Ovary (tissue), 9 donors: ENCODE results near the gene ETV6. TPM values are rescaled to one million over a fixed set of nuclear protein-coding genes. Genes with fewer than 3 reads are reported as not detected.

Experiments used
- DNase-seq, 5 donors: peaks; one replicate each; pipeline ENCODE4 v3.0.0-alpha.2; 2019 to 2020
- H3K27ac ChIP-seq, 2 donors: fragments of 200-600 bp; one replicate each; pipeline versions ENCODE4 v1.5.1 to v1.8.0; 2019 to 2022
- H3K27me3 ChIP-seq: fragments of 200-600 bp; one replicate; pipeline ENCODE4 v1.8.0; 2022
- H3K36me3 ChIP-seq: fragments of 200-600 bp; sonication (generic); one replicate; pipeline ENCODE4 v1.5.1; 2019
- H3K4me1 ChIP-seq: one replicate; pipeline ENCODE4 v1.8.1; 2013; ENCODE audit warnings: mild to moderate bottlenecking, moderate library complexity; ENCODE audit not compliant: insufficient read depth
- H3K4me3 ChIP-seq: fragments of 200-600 bp; sonication (generic); one replicate; pipeline ENCODE4 v1.5.1; 2017
- H3K9me3 ChIP-seq, 2 donors: fragments of 200-600 bp in 1 of 2; sonication (generic) in 1 of 2; one replicate each; pipeline versions ENCODE4 v1.5.1 to v1.8.1; 2013 to 2019; ENCODE audit warnings: mild to moderate bottlenecking in 1 of 2, moderate library complexity in 1 of 2
- EP300 ChIP-seq: sonication (generic); formaldehyde crosslinking; IDR thresholded peaks from one replicate; pipeline ENCODE4 v1.6.1; 2017; ENCODE audit warnings: antibody characterized with exemption
- POLR2A ChIP-seq: fragments of 450-650 bp; IDR thresholded peaks from one replicate; pipeline ENCODE4 v1.6.1; 2017; ENCODE audit warnings: antibody characterized with exemption, mild to moderate bottlenecking, moderate library complexity
- WGBS, 3 donors: extraction: QIAGEN DNeasy Blood & Tissue Kit in 1 of 3; methylation state at CpG; one replicate each; pipeline versions ENCODE4 v1.1.5 to v1.1.7; 2013 to 2017; 5-methylcytosine and 5-hydroxymethylcytosine counted together
- intact Hi-C, 4 donors: fragments of 100-400 bp; cut with DNase I; formaldehyde crosslinking; loops; one replicate each; pipeline versions ENCODE4 v1.11.0 to v1.15.1; 2022 to 2023
- polyA plus RNA-seq, 2 donors: library from polyadenylated mRNA; stranded (reverse); fragments of 200-250 nt in 1 of 2; fragments of 350-450 nt in 1 of 2; fragmentation: Illumina TruSeq in 1 of 2; extraction: RNeasy Lipid Tissue Mini Kit (QIAGEN cat#74804) in 1 of 2; gene quantifications; one replicate each; pipeline ENCODE4 v1.2.3, GENCODE V29; 2013 to 2014
- total RNA-seq, 7 donors: library from RNA; depleted of rRNA in 2 of 7; stranded (reverse); fragments of >200 nt in 2 of 7; fragmentation: NEBNext Ultra II Directional in 3 of 7; extraction: Animal tissue kit (Norgen Biotek cat#: 25700) in 3 of 7; gene quantifications; one replicate each; pipeline versions ENCODE4 v1.1.0 to v1.2.4, GENCODE V29; 2016 to 2023
- TF ChIP-seq, protein P1 (sequence below), 3 donors: fragments of 450-650 bp in 2 of 3; fragments of 200-600 bp in 1 of 3; IDR thresholded peaks; one replicate each; pipeline versions ENCODE4 v1.5.1 to v1.8.0; 2016 to 2022; ENCODE audit warnings: antibody characterized with exemption in 3 of 3, mild to moderate bottlenecking in 1 of 3
- donor health status: DM: no; HTN: no; CAD: no; lungs with moderate emphysema.
- donor health status: DM: no; HTN: no; CAD: no.
- donor health status: Bipolar disorder and iron deficiency.
- donor health status: DM: yes; HTN: yes; CAD: no.
- donor health status: DM: no; HTN: no; CAD: no.
- donor health status: DM: yes; HTN: yes; CAD: no.

The ETV6 gene
- total and polyA plus RNA-seq, 9 donors: 4.4 to 34.6 (median 18.3) TPM

DNA sequence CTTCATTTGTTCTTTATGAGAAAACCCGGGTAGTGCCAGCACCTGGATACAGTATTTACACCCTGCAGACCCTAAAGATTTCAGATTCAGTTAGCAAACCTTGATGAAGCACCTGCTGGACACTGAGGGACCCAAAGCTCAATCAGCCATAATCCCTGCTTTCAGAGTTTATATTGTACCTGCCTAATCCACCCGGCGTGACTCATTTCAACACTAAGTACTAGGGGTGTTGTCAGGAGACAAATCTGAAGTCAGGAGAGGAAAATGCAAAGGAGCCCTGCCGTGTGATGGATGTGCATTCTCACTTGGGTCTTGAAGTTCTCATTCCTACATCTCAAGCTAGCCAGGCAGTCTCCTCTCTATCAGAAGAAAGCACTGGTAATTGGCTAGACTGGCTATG is 244.5 kb downstream of the ETV6 start:
- intact Hi-C loops: no loop called here
- TF ChIP-seq, protein P1, sequence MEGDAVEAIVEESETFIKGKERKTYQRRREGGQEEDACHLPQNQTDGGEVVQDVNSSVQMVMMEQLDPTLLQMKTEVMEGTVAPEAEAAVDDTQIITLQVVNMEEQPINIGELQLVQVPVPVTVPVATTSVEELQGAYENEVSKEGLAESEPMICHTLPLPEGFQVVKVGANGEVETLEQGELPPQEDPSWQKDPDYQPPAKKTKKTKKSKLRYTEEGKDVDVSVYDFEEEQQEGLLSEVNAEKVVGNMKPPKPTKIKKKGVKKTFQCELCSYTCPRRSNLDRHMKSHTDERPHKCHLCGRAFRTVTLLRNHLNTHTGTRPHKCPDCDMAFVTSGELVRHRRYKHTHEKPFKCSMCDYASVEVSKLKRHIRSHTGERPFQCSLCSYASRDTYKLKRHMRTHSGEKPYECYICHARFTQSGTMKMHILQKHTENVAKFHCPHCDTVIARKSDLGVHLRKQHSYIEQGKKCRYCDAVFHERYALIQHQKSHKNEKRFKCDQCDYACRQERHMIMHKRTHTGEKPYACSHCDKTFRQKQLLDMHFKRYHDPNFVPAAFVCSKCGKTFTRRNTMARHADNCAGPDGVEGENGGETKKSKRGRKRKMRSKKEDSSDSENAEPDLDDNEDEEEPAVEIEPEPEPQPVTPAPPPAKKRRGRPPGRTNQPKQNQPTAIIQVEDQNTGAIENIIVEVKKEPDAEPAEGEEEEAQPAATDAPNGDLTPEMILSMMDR (IDR thresholded peaks at IDR 0.05): no peak
- TF ChIP-seq POLR2A: no peak
- no peak for TF ChIP-seq EP300
- H3K36me3 ChIP-seq: no peaks in the 10 kb centered on the region

DNA sequence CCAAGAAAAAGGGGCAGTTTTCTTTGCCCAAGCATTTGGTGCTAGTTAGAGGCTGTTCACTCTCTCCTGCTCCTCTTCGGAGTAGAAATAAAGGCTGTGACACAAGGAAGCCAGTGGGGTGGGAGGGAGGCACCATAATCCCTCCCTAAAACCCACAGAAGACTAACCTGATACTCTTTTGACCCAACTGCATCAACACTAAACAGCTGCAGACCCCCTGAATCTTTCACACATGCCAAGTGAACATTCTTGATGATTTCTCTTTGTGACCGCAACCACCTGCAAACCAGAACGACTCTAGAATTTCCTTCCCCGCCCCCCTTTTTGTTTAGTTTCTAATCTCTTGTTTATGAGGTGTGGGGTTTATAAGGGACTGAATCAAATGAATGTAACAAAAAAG is 245.4 kb downstream of the ETV6 start:
- intact Hi-C loops: no loop called here
- no peaks in the 10 kb centered on the region for H3K27me3 ChIP-seq
- H3K9me3 ChIP-seq: no peaks in the 10 kb centered on the region
- no peak for TF ChIP-seq EP300
- TF ChIP-seq, protein P1 (IDR thresholded peaks at IDR 0.05): no peak
- TF ChIP-seq POLR2A: no peak
- 75 to 78% (median 75%) methylated on average over 4 of the region's 4 CpGs for WGBS, 3 donors
- no peak overlapping the region for H3K27ac ChIP-seq
- DNase-seq: no peak
- no peaks in the 10 kb centered on the region for H3K36me3 ChIP-seq
- H3K4me3 ChIP-seq: no peak overlapping the region
- H3K4me1 ChIP-seq: peaks cover 2% of the 10 kb centered on the region

More for the DNA sequence above, 244.5 kb downstream of the ETV6 start:
- 96 to 98% (median 96%) methylated on average over 4 of the region's 4 CpGs for WGBS, 3 donors
- peaks cover 2% of the 10 kb centered on the region for H3K4me1 ChIP-seq
- no peak overlapping the region for H3K4me3 ChIP-seq
- no peak overlapping the region for H3K27ac ChIP-seq
- H3K9me3 ChIP-seq: no peaks in the 10 kb centered on the region
- no peak for DNase-seq
- no peaks in the 10 kb centered on the region for H3K27me3 ChIP-seq

DNA sequence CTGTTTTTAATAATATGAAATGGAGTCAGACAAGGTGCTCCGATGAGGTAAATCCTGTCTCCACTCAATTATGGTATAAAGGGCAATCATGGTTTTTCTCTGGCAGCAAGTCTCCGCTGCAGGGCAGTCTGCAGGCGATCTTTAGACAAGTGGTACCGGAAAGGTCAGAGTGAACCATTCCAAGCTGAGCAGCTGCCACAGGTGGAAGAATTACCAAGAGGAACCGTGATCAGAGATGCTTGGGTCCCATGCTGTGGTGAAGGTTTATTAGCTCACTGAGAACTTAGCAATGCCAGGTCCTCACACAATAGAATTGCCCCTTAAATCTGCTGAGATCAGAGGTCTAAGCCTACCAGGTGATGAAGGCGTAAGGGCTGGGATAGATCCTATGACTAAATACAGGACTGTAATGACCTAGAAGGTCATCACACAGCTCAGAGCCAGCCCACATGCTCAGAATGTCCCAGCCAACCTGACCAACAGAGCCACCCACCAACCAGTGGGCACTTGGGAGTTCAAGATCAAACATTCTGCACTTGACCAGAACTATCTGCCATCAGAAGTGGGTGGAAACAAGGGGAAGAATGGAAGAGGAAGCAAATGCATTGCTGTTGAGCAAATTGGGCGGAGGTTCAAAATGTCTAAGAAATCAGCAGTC is 246.1 kb downstream of the ETV6 start:
- peaks cover 2% of the 10 kb centered on the region for H3K4me1 ChIP-seq
- H3K27ac ChIP-seq: no peak overlapping the region
- TF ChIP-seq, protein P1 (IDR thresholded peaks at IDR 0.05): no peak
- TF ChIP-seq POLR2A (no peak), EP300 (no peak)
- H3K27me3 ChIP-seq: no peaks in the 10 kb centered on the region
- no peak for DNase-seq
- no peaks in the 10 kb centered on the region for H3K36me3 ChIP-seq
- H3K9me3 ChIP-seq: no peaks in the 10 kb centered on the region
- WGBS, 3 donors: 96% methylated on average over 7 of the region's 7 CpGs
- H3K4me3 ChIP-seq: no peak overlapping the region
- intact Hi-C loops: no loop called here

DNA sequence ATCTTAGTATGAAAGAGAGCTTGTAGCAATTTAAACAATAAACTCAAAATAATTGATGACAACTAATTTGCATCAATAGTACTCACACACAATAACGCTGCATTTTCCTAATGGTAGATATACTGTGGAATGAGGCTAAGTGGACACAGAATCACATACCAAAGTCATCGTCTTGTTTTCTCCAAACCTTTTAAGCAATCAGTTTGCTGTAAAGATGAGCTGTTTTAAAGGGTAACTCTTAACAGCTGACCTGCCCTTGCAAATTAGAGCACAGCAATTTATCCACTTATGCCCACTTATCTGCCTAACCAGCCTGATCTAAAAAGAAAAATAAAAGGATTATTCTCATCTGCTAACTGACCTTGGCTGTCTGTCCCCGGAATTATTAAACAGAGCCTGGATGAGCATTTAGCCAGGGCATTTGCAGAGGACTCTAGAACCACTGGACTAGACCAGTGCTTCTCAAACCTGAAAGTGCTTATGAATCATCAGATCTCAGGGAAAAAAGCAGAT is 247.0 kb downstream of the ETV6 start:
- Histone ChIP-seq H3K36me3 (no peaks in the 10 kb centered on the region), H3K4me1 (peaks cover 2% of the 10 kb centered on the region), H3K27me3 (no peaks in the 10 kb centered on the region), H3K27ac (no peak overlapping the region), H3K9me3 (no peaks in the 10 kb centered on the region), H3K4me3 (no peak overlapping the region)
- intact Hi-C loops: no loop called here
- DNase-seq: no peak
- TF ChIP-seq, protein P1 (IDR thresholded peaks at IDR 0.05): no peak
- TF ChIP-seq POLR2A: no peak
- no peak for TF ChIP-seq EP300
- WGBS, 3 donors: 32 to 55% (median 47%) methylated on average over 3 of the region's 3 CpGs
